Pancreas (tissue), 10 donors: ENCODE measurements around the gene PMFBP1. TPM values are rescaled to one million over a fixed set of nuclear protein-coding genes. Genes with fewer than 3 reads are reported as not detected.
A peak's percentile ranks its signal among the peaks of the same experiment; 100 is the strongest.
"Not testable (repeated sequence)": the region's sequence is repeated elsewhere in the genome, so short reads cannot be mapped to it uniquely, and the experiment has no call there.

ENCODE experiments used
- ATAC-seq, 4 donors: fragments of 200-7000 bp; cut with Tn5 transposase; one replicate each; pipeline versions ENCODE4 v1.8.0 to v1.9.1; 2020; ENCODE audit warnings: mild to moderate bottlenecking in 4 of 4, moderate library complexity in 4 of 4
- DNase-seq, 6 donors: peaks; one replicate each; pipeline ENCODE4 v3.0.0-alpha.2; 2020
- FAIRE-seq: peaks from 2 replicates; lab custom pipeline; 2012; peaks lifted over from hg19 to GRCh38; lab: Jason Lieb, UNC
- H3K27ac ChIP-seq, 4 donors: fragments of 200-600 bp; sonication (generic); 1 replicate in 3 of 4; 2 replicates in 1 of 4; pipeline versions ENCODE4 v1.5.0 to v1.8.0; 2020
- H3K27me3 ChIP-seq, 4 donors: fragments of 200-600 bp; one replicate each; pipeline ENCODE4 v1.8.0; 2021
- H3K36me3 ChIP-seq, 3 donors: fragments of 200-600 bp; sonication (generic) in 1 of 3; one replicate each; pipeline versions ENCODE4 v1.5.0 to v1.8.0; 2020 to 2021
- H3K4me1 ChIP-seq, 3 donors: fragments of 200-600 bp; one replicate each; pipeline ENCODE4 v1.8.0; 2021
- H3K4me3 ChIP-seq, 4 donors: fragments of 200-600 bp; sonication (generic) in 2 of 4; one replicate each; pipeline versions ENCODE4 v1.5.0 to v1.8.0; 2020 to 2021
- H3K9me3 ChIP-seq, 4 donors: fragments of 200-600 bp; one replicate each; pipeline ENCODE4 v1.8.0; 2021
- WGBS, 2 donors: extraction: QIAGEN DNeasy Blood & Tissue Kit; methylation state at CpG; one replicate each; pipeline ENCODE4 v1.1.7; 2013; 5-methylcytosine and 5-hydroxymethylcytosine counted together
- intact Hi-C, 3 donors: fragments of 100-400 bp; cut with DNase I; formaldehyde crosslinking; loops; one replicate each; pipeline versions ENCODE4 v1.11.1 to v1.14.2; 2022
- polyA plus RNA-seq, 2 donors: library from polyadenylated mRNA; stranded (reverse); fragments of 200-250 nt; gene quantifications; one replicate each; pipeline ENCODE4 v1.2.3, GENCODE V29; 2013
- total RNA-seq, 6 donors: library from RNA; stranded (reverse); fragmentation: NEBNext Ultra II Directional in 4 of 6; extraction: Animal tissue kit (Norgen Biotek cat#: 25700) in 4 of 6; gene quantifications; one replicate each; pipeline versions ENCODE4 v1.2.1 to v1.2.4, GENCODE V29; 2021 to 2023
- TF ChIP-seq, protein P1 (sequence below), 4 donors: fragments of 200-600 bp; sonication (generic) in 3 of 4; IDR thresholded peaks; one replicate each; pipeline versions ENCODE4 v1.5.0 to v1.8.0; 2021; ENCODE audit warnings: antibody characterized with exemption in 4 of 4
- donor health status: healthy with polysubstance abuse.
- donor health status: DM: no; HTN: no; CAD: no; lungs with moderate emphysema.
- donor health status: DM: no; HTN: no; CAD: no.
- donor health status: control.
- donor health status: control.
- donor health status: Bipolar disorder and iron deficiency.
- donor health status: DM: yes; HTN: yes; CAD: no.
- donor health status: DM: no; HTN: no; CAD: no.
- donor health status: DM: no; HTN: no; CAD: no.
- donor health status: DM: yes; HTN: yes; CAD: no.

The PMFBP1 gene
- total and polyA plus RNA-seq, 8 donors, result 1.8 to 6.6 (median 2.7) TPM

DNA sequence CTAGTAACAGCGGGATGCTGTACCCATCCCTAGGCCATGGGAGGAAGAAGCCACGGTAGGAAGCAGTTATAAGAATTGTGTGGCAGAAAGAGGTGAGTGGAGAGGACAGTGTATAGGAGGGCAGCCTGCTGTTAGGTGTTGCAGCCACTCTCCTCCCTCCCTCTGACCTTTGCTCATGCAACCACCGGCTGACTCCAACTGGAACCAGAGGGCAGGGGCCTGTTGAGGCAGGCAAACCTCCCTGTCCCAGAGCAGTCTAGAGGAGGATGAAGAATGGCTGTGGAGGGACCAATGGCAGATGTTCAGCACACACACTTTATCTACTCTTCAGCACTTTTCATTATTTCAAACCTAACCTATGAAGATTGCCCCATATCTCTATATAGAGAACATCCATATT, 80.7 kb downstream of the PMFBP1 start:
- Histone ChIP-seq H3K36me3 (peaks cover 5 to 34% (median 6%) of the 10 kb centered on the region in 3 donors), H3K4me1 (peaks cover 0 to 29% (median 17%) of the 10 kb centered on the region in 3 donors), H3K4me3 (no peak overlapping the region), H3K27me3 (no peaks in the 10 kb centered on the region), H3K9me3 (no peaks in the 10 kb centered on the region), H3K27ac (no peak overlapping the region)
- ATAC-seq (no peak), DNase-seq (no peak), FAIRE-seq (no peak)
- WGBS, 2 donors, result 75 to 80% methylated on average over 3 of the region's 3 CpGs
- intact Hi-C loops, result no loop called here
- TF ChIP-seq, protein P1, sequence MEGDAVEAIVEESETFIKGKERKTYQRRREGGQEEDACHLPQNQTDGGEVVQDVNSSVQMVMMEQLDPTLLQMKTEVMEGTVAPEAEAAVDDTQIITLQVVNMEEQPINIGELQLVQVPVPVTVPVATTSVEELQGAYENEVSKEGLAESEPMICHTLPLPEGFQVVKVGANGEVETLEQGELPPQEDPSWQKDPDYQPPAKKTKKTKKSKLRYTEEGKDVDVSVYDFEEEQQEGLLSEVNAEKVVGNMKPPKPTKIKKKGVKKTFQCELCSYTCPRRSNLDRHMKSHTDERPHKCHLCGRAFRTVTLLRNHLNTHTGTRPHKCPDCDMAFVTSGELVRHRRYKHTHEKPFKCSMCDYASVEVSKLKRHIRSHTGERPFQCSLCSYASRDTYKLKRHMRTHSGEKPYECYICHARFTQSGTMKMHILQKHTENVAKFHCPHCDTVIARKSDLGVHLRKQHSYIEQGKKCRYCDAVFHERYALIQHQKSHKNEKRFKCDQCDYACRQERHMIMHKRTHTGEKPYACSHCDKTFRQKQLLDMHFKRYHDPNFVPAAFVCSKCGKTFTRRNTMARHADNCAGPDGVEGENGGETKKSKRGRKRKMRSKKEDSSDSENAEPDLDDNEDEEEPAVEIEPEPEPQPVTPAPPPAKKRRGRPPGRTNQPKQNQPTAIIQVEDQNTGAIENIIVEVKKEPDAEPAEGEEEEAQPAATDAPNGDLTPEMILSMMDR (IDR thresholded peaks at IDR 0.05), result no peak

DNA sequence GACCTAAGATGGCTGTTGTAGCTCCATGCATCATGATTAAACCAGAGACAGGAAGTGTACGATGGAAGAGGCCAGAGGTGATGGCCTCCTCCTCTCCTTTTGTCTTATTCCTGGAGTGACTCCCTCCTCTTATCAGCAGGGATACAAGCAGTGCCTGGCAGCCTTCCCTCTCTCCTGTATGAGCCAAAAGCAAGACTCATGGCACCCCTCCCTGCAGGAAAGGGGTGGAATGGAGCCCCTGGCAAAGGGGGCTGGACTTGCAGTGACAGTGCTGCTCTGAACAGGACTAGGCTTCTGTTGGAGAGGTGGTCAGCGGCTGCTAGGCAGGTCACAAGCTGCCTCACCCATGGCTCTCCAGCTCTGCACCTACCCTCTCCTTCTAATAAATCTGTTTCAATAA, 87.0 kb downstream of the PMFBP1 start:
- Histone ChIP-seq H3K27ac (no peak overlapping the region), H3K27me3 (no peaks in the 10 kb centered on the region), H3K4me3 (no peak overlapping the region), H3K9me3 (no peaks in the 10 kb centered on the region), H3K4me1 (no peaks in the 10 kb centered on the region), H3K36me3 (peaks cover 6 to 41% (median 8%) of the 10 kb centered on the region in 3 donors)
- intact Hi-C loops, result no loop called here
- TF ChIP-seq, protein P1 (IDR thresholded peaks at IDR 0.05), result no peak
- 94 to 100% methylated on average over 2 of the region's 2 CpGs for WGBS, 2 donors
- no peak for DNase-seq
- no peak for FAIRE-seq
- ATAC-seq, result no peak

DNA sequence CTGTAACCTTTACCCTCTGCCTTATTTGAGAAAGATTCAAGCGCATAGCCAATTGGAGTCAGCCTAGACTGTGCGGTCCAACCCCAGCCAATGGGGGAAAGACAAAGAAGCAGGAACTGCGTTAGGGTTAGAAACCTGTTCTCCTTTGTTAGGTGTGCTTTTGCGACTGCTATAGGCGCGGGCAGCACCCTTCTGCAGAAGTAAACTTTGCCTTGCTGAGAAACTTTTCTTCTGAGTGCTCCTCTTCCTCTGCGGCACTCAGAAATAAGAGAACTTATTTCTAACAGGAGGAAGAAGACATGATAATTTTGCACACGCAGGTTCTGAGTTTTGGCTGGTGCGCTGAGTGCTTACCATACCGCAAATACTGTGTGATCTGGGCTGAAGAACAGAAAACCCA, 87.5 kb downstream of the PMFBP1 start:
- intact Hi-C loops, result no loop called here
- no peak for FAIRE-seq
- Histone ChIP-seq H3K4me1 (no peaks in the 10 kb centered on the region), H3K36me3 (peaks cover 6 to 35% (median 8%) of the 10 kb centered on the region in 3 donors), H3K4me3 (no peak overlapping the region), H3K27me3 (no peaks in the 10 kb centered on the region), H3K27ac (no peak overlapping the region), H3K9me3 (no peaks in the 10 kb centered on the region)
- TF ChIP-seq, protein P1 (IDR thresholded peaks at IDR 0.05), result no peak
- WGBS, 2 donors, result 97 to 98% methylated on average over 10 of the region's 10 CpGs
- no peak for DNase-seq
- ATAC-seq, result no peak

DNA sequence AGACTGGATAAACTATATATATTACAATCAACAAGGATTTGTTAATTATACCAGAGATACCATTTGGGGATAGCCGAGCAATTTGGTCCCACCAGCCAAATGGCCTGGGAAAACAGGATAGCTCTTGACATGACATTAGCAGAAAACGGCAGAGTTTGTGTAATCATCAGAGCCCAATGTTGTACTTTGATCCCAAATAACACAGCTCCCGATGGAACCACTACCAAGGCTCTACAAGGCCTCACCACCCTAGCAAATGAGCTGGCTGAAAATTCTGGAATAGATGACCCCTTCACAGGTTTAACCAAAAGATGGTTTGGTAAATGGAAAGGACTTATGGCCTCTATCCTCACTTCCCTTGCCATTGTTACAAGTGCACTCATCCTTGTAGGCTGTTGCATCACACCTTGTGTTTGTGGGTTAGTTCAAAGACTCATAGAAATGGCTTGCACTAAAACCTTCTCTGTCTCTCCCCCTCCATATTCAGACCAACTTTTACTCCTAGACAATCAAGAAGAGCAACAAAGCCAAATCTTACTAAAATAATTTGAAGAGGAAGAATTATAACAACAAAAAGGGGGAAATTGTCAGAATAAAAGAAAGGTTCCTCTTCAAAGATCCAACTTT, 88.1 kb downstream of the PMFBP1 start:
- 30 to 34% methylated on average over 3 of the region's 3 CpGs for WGBS, 2 donors
- H3K27ac ChIP-seq, result no peak overlapping the region
- FAIRE-seq (no peak), ATAC-seq (no peak), DNase-seq (no peak)
- H3K27me3 ChIP-seq, result no peaks in the 10 kb centered on the region
- intact Hi-C loops, result no loop called here
- H3K4me3 ChIP-seq, result no peak overlapping the region
- no peaks in the 10 kb centered on the region for H3K4me1 ChIP-seq
- H3K9me3 ChIP-seq, result no peaks in the 10 kb centered on the region
- TF ChIP-seq, protein P1 (IDR thresholded peaks at IDR 0.05), result no peak
- peaks cover 6 to 30% (median 6%) of the 10 kb centered on the region in 3 donors for H3K36me3 ChIP-seq

DNA sequence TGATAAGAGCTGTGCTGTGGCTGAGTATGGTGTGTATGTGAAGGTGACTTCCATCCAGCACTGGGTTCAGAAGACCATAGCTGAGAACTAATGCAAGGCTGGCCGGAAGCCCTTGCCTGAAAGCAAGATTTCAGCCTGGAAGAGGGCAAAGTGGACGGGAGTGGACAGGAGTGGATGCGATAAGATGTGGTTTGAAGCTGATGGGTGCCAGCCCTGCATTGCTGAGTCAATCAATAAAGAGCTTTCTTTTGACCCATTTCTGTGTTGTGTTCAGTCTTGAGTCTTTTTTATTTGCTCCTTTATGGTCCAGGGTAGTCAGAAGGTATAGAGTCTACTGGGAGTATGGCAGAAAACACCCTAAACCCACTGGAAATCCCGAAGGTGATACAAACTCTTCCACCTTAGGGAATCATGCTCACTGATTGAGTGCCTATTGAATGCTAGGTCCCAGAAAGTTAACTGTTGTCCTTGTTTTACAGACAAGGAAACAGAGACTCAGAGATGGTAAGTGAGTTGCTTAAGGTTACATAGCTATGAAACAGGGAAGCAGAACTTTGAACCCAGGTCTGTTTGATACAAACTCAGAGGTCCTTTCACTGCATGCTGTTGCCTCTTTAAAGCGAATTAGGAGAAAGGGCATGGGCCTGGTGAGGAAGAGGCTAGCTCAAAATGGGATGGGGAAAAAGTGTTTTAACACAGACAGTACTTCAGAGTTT, 94.8 kb downstream of the PMFBP1 start:
- H3K27me3 ChIP-seq, H3K4me1 ChIP-seq, FAIRE-seq, intact Hi-C loops, H3K27ac ChIP-seq, DNase-seq, ATAC-seq, H3K36me3 ChIP-seq, H3K4me3 ChIP-seq, H3K9me3 ChIP-seq: not testable (repeated sequence)
- 88 to 93% methylated on average over 2 of the region's 5 CpGs for WGBS, 2 donors

DNA sequence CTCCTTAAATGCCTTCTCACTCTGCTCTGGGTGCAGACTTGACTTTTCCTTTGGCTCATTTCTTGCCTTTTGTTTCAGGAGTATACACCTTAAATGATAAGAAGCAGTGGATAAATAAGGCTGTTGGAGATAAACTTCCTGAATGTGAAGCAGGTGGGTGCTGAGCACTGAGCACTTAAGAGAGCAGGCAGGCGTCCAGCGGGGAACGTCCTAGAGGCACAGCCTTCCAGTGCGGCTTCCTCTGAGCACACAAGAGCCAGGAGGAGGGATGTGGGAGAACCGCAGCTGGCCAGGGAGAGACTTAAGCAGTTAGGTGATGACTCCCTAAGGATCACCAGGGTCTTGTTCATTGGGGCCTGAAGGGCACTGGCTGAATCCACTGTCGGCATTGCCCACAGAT, 96.9 kb downstream of the PMFBP1 start:
- H3K36me3 ChIP-seq, H3K27ac ChIP-seq, H3K9me3 ChIP-seq, H3K4me3 ChIP-seq, H3K4me1 ChIP-seq, FAIRE-seq, DNase-seq, H3K27me3 ChIP-seq, intact Hi-C loops: not testable (repeated sequence)
- ATAC-seq, result peak in 3 of 4 donors; percentile 35 to 74 (median 59)
- 29 to 38% methylated on average over 2 of the region's 6 CpGs for WGBS, 2 donors
